Measurements from ENCODE around the gene CDK5.

The CDK5 gene

DNA sequence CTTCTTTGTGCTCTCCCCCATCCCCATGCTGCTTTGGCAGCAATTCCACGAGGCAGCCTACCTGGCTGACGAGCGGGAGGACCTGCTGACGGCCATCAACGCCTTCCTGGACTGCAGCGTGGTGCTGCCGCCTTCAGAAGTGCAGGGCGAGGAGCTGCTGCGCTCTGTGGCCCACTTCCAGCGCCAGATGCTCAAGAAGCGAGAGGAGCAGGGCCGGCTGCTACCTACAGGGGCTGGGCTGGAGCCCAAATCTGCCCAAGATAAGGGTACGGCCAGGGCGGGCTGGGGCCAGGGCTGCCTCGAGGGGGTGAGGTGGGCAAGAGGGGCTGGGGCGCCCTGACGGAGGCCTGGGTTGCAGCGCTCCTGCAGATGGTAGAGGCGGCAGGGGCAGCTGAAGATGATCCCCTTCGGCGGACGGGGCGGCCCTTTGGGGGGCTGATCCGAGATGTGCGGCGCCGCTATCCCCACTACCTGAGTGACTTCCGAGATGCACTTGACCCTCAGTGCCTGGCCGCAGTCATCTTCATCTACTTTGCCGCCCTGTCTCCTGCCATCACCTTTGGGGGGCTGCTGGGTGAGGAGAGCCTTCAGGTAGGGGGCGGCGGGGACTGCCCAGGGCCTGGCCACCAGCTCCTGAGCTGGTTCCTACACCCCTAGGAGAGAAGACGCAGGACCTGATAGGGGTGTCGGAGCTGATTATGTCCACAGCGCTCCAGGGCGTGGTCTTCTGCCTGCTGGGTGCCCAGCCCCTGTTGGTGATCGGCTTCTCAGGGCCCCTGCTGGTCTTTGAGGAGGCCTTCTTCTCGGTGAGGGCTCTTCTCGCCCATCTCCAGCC is 13.6 kb upstream of the CDK5 start:
- DNase-seq (ENCODE audit: low read depth): no peak

GRCh38 chr7:151070574-151070960 is 12.9 kb upstream of the CDK5 start:
- DNase-seq (ENCODE audit: low read depth): no peak

DNA sequence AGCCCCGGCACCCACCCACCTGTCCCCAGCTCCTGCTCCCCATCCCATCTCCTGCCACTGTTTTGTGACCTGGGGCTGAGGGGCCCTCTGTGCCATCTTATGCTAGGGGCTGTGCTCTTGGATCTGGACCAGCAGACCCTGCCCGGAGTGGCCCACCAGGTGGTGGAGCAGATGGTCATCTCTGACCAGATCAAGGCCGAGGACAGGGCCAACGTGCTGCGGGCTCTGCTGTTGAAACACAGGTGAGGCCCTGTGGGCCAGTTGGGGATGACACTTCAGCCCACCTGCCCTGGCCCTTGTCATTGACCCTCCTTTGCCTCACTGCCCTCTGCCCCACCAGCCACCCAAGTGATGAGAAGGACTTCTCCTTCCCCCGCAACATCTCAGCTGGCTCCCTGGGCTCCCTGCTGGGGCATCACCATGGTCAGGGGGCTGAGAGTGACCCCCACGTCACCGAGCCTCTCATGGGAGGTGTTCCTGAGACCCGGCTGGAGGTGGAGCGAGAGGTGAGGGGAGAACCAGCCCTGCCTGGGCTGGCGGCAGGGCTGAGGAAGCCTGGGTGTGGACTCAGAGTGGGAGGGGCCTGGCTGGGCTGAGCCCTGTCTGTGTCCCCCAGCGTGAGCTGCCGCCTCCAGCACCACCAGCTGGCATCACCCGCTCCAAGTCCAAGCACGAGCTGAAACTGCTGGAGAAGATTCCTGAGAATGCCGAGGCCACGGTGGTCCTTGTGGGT is 12.3 kb upstream of the CDK5 start:
- DNase-seq (ENCODE audit: low read depth): no peak

GRCh38 chr7:151068069-151068773 is 10.5 kb upstream of the CDK5 start:
- DNase-seq (ENCODE audit: low read depth): no peak

- DNase-seq (ENCODE audit: low read depth): no peak
Observed at GRCh38 chr7:151066273-151066974, 8.7 kb upstream of the CDK5 start.

GRCh38 chr7:151065516-151065915 is 7.8 kb upstream of the CDK5 start:
- no peak for DNase-seq (ENCODE audit: low read depth)

DNA sequence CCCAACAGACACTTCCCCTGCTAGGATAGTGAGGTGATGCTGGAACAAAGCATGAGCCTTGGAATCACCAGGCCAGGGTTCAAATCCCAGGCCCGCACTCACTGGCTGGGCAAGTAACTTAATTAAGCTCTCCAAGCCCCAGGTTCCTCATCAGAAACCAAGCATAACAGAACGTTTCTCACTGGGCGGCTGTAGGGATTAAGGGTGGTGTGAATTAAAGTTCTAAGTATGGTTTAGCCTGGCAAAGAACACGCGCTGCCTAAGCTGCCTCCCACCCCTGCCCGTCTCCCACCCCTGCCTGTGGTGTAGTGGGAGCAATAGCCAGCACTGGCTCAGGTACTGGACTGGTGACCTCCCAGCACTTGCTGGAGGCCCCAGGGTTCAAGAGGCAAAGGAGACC is 7.3 kb upstream of the CDK5 start:
- no peak for DNase-seq (ENCODE audit: low read depth)

DNA sequence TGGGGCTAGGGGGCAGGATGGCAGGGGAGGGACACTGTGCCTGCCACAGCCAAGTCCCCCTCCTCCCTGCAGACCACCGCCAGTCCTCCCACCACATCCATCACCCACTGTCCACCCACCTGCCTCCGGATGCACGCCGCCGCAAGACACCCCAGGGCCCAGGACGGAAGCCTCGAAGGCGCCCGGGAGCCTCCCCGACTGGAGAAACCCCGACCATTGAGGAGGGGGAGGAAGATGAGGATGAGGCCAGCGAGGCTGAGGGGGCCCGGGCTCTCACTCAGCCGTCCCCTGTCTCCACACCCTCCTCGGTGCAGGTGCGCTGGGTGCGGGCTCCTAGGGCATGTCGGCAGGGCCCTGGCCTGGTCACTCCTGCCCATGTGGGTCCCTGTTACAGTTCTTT is 6.8 kb upstream of the CDK5 start:
- DNase-seq (ENCODE audit: low read depth): no peak

DNA sequence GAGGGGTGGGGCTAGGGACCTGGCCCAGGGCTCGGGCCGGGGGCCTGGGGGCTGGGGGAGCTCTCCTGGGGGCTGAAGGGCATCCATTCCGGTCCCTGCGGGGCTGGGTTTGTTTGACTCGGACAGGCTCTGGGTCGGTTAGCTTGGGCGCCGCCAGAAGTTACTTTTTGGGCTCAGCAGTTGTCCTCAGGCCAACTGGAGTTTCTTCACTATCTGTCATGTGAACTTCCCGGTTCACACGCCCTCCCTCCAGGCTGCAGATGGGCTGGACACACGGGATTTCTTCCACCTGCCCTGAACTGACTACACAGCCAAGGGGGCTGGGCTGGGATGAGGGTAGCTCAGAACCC is 5.5 kb upstream of the CDK5 start:
- no peak for DNase-seq (ENCODE audit: low read depth)

GRCh38 chr7:151062399-151063211 is 4.9 kb upstream of the CDK5 start:
- no peak for DNase-seq (ENCODE audit: low read depth)

- no peak for DNase-seq (ENCODE audit: low read depth)
Observed at GRCh38 chr7:151062111-151062398, 4.4 kb upstream of the CDK5 start.

DNA sequence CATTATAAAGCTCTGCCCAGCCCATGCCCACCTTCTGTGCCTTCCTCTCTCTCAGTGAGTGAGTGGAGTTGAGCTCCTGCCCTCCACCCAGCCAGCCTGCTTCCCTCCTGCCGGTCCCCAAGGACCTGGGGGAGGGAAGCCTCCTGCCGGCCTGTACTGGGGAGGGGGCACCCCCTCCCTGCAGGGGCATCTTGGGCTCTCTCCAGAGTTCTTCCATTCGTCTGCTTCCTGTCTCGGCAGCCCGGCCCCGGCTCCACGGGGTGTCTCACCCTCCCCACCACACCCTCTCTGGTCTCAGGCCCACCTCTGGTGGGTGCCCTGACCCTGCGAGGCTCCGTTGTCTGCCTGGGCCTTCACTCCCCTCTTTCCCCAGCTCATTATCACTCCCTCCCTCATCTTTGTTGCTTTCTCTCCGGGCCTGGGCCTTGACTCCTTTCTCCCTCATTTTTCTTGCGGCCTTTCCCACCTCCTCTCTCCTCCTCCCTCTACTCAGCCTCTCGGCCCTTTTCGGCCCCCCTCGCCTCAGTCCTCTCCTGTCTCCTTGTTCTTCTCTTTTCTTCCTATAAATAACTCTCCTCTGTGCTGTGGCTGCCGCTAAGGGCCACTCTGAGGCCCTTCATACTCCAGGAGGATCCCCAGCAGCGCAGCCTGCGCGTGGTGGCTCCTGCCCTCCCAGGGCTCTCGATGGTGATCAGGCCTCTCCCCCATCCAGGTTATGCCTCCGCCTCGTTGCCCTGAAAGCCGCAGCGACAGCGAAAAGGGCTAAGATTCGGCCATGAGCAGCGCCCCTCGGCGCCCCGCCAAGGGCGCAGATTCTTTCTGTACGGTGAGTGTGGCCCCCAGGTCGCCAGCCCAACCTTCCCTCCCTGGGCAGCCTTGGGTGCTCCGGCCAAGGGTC is 3.8 kb upstream of the CDK5 start:
- DNase-seq (ENCODE audit: low read depth): no peak

DNA sequence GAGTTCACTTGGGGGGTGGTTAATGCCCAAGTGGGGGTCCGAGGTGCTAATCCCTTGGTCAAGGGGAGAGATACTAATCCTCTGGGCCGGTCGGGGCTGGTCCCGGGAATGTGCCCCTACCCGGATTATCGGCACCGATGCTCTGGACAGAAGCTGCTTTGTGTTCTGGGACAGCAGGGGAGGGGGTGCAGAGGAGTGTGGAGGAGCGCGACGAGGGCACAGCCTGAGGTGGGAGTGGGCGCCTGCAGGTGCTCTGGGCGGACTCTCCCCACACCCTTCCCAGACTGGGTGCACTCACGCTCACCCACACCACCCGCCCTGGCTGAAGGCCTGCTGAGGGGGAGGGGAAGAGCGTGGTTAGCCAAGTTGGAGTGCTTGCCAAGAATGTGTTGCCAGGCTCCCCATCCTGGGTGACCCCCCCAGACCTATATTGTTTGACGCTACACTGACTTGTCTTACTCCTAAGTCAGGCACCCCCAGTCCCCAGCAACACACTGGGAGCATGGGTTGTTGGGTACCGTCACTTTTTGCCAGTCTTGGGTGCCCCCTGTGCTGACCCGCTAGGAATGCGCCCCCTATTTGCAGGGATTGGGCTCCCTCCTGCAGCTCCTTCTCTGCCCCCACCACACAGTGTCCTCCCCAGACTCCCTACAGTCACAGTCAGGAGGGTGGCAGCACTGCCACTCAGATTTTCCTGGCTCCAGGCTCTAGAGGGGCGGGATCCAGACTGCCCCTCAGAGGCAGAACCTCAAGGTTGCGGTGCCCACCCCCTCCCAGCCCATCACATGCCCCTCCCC is 2.9 kb upstream of the CDK5 start:
- DNase-seq (ENCODE audit: low read depth): no peak

DNA sequence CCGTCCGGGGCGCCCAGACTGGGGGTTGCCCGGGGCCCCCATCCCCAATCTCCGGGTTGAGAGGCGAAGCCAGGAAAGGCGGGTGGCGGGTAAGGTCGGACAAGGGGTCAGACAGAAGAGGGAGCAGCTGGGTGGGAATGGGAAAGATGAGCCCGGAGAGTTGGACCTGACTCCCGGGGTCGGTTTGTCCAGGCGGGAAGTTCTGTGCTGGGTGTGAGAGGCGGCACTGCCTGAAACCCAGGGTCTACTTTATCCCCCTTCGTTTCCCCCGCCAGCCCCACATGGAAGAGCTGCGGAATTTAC is 2.4 kb upstream of the CDK5 start:
- DNase-seq (ENCODE audit: low read depth): no peak

- peak; percentile 51 for DNase-seq (ENCODE audit: low read depth)
Observed at GRCh38 chr7:151059367-151060112, 1.8 kb upstream of the CDK5 start, which contains the start of gene SLC4A2. TSS of gene SLC4A2 (plus strand) at chr7:151059589. CDS start at chr7:151061988, 2,399 bp downstream.

GRCh38 chr7:151058781-151059366 is 1.2 kb upstream of the CDK5 start:
- no peak for DNase-seq (ENCODE audit: low read depth)

- DNase-seq (ENCODE audit: low read depth): peak; percentile 98
Observed at GRCh38 chr7:151057989-151058780, 488 bp upstream of the CDK5 start.
